Thoracic aorta (tissue), 2 donors: ENCODE measurements around the gene UVRAG. TPM values are rescaled to one million over a fixed set of nuclear protein-coding genes. Genes with fewer than 3 reads are reported as not detected.

Experiments
- ATAC-seq: fragments of 150-250 bp; one replicate; pipeline ENCODE4 v1.8.0; 2017; ENCODE audit warnings: low read depth; ENCODE audit not compliant: insufficient number of reproducible peaks, low FRiP score
- DNase-seq: peaks from one replicate; pipeline ENCODE4 v3.0.0-alpha.2; 2020; ENCODE audit warnings: low spot score
- H3K27ac ChIP-seq, 2 donors: fragments of 200-600 bp; sonication (generic); 1 replicate in 1 of 2; 2 replicates in 1 of 2; pipeline ENCODE4 v1.5.1; 2016; ENCODE audit warnings: mild to moderate bottlenecking in 2 of 2, moderate library complexity in 2 of 2
- H3K27me3 ChIP-seq: fragments of 200-600 bp; sonication (generic); replicated peaks from 2 replicates; pipeline ENCODE4 v1.6.0; 2016; ENCODE audit warnings: mild to moderate bottlenecking; ENCODE audit not compliant: insufficient read depth
- H3K36me3 ChIP-seq: fragments of 200-600 bp; sonication (generic); one replicate; pipeline ENCODE4 v1.5.1; 2016
- H3K4me1 ChIP-seq, 2 donors: fragments of 200-600 bp; sonication (generic); 1 replicate in 1 of 2; 2 replicates in 1 of 2; pipeline versions ENCODE4 v1.5.1 to v1.6.0; 2016; ENCODE audit warnings: low read depth in 2 of 2, mild to moderate bottlenecking in 1 of 2; ENCODE audit not compliant: control insufficient read depth in 1 of 2
- H3K4me3 ChIP-seq: fragments of 200-600 bp; sonication (generic); 2 replicates; pipeline ENCODE4 v1.5.1; 2016; ENCODE audit warnings: mild to moderate bottlenecking
- H3K9me3 ChIP-seq: fragments of 200-600 bp; sonication (generic); 2 replicates; pipeline ENCODE4 v1.5.1; 2016
- total RNA-seq, 2 donors: library from RNA; depleted of rRNA; stranded (reverse); fragments of >200 nt; gene quantifications; one replicate each; pipeline versions ENCODE4 v1.1.0 to v1.2.3, GENCODE V29; 2016
- TF ChIP-seq, protein P1 (sequence below): fragments of 200-600 bp; sonication (generic); IDR thresholded peaks from one replicate; pipeline ENCODE4 v1.5.1; 2019; ENCODE audit warnings: antibody characterized with exemption

The UVRAG gene
- total RNA-seq, 2 donors from 2014 or later, result 20.4 to 27.7 TPM

DNA sequence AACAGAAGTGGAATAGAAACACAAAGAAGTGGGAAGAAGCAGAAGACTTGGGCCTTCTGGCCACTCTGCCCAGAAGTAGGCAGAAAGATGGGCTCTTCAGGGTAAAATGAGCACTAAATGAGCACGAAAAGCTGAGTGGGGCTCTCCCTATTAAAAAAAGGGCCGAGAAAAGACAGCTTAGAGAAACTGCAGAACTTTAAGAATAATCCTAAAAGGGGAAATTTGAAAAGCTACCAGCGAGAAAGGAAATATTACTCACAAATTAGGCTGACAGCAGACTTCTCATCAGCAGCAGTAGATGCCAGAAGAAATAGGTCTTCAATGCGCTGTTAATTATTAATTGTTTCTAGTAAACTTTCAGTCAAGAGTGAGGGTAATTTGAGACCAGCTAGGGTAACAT is 78.2 kb downstream of the UVRAG start:
- TF ChIP-seq, protein P1, sequence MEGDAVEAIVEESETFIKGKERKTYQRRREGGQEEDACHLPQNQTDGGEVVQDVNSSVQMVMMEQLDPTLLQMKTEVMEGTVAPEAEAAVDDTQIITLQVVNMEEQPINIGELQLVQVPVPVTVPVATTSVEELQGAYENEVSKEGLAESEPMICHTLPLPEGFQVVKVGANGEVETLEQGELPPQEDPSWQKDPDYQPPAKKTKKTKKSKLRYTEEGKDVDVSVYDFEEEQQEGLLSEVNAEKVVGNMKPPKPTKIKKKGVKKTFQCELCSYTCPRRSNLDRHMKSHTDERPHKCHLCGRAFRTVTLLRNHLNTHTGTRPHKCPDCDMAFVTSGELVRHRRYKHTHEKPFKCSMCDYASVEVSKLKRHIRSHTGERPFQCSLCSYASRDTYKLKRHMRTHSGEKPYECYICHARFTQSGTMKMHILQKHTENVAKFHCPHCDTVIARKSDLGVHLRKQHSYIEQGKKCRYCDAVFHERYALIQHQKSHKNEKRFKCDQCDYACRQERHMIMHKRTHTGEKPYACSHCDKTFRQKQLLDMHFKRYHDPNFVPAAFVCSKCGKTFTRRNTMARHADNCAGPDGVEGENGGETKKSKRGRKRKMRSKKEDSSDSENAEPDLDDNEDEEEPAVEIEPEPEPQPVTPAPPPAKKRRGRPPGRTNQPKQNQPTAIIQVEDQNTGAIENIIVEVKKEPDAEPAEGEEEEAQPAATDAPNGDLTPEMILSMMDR, result no peak
- Histone ChIP-seq H3K27ac (no peak overlapping the region), H3K4me1 (no peaks in the 10 kb centered on the region), H3K36me3 (peaks cover 6% of the 10 kb centered on the region), H3K9me3 (no peaks in the 10 kb centered on the region), H3K4me3 (no peak overlapping the region), H3K27me3 (no peaks in the 10 kb centered on the region)
- no peak for DNase-seq
- ATAC-seq, result no peak

DNA sequence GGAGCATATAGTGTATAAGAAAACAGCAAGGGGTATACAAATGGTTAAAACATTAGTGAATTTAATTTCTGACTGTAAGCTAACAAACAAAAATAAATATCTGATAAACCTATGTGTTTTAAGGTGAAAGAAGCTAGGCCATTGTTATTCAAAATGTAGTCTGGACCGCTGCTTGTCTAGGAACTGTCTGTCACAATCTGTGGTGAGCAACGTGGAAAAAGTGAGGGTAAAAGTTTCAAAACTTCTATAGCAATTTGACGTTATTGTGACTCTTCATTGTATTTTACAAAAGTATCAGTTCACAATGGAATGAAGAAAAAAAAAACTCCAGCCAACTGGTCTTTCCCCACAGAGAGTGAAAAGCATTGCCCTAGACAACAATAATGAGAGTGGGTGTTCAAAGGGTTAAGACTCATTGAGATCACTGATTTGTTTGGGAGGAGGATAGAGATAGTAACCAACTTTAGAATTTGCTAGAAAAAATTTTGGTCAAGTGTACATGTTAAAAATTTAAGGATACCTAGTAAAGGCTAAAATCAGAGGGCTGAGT is 79.1 kb downstream of the UVRAG start:
- no peak overlapping the region for H3K27ac ChIP-seq
- H3K36me3 ChIP-seq, result peaks cover 6% of the 10 kb centered on the region
- no peaks in the 10 kb centered on the region for H3K27me3 ChIP-seq
- no peak overlapping the region for H3K4me3 ChIP-seq
- no peak for DNase-seq
- ATAC-seq, result no peak
- H3K9me3 ChIP-seq, result no peaks in the 10 kb centered on the region
- TF ChIP-seq, protein P1, result no peak
- H3K4me1 ChIP-seq, result no peaks in the 10 kb centered on the region

DNA sequence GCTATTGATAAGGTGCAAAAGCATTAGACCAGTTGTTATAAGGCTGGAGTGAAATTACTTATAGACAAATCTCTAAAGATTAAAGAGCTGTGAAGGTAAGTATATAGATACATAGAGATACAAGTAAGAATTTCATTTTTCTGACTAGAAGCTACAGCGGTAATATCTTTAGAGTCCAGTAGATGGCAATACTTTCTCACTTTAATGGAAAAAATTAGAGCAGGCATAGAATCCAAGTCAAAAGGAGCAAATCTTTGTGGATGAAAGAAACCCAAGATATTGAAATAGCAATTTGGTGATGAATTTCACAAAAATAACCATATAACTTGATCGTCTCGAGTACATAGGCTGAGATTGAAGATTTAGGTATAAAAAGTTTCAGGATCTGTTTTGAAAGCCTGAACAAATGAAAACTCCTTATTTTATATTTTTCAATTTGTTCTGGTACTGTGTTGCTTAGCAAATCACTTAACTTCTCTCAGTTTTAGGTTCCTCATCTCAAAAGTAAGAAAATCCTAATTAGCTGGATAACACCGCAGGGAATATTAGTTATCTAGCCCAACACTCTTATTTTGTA is 81.9 kb downstream of the UVRAG start:
- no peak overlapping the region for H3K27ac ChIP-seq
- TF ChIP-seq, protein P1, result peak; percentile 71
- H3K9me3 ChIP-seq, result no peaks in the 10 kb centered on the region
- no peaks in the 10 kb centered on the region for H3K27me3 ChIP-seq
- ATAC-seq (no peak), DNase-seq (no peak)
- no peak overlapping the region for H3K4me3 ChIP-seq
- no peaks in the 10 kb centered on the region for H3K36me3 ChIP-seq
- H3K4me1 ChIP-seq, result peaks cover 0 to 6% of the 10 kb centered on the region in 2 donors

DNA sequence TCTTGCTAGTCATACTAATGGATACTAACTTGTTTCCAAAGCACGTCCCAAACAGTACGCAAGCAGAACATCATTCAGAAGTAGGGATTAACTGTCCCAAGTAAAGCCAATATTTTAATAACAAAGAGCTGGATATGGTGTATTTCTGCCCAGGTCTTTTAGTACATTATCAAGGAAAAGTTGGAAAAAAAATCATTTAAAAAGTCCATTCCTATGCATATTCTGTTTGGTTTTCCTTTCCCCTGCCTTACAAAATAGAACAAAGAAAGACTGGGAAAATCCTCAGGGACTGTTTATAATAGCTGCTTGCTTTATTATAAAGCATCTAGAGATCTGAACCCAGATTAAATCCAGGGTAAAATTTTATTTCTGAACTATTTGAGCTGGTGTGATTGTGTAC is 83.9 kb downstream of the UVRAG start:
- peaks cover 0 to 6% of the 10 kb centered on the region in 2 donors for H3K4me1 ChIP-seq
- H3K4me3 ChIP-seq, result no peak overlapping the region
- DNase-seq, result no peak
- ATAC-seq, result no peak
- TF ChIP-seq, protein P1, result no peak
- no peak overlapping the region for H3K27ac ChIP-seq
- H3K9me3 ChIP-seq, result no peaks in the 10 kb centered on the region
- H3K27me3 ChIP-seq, result no peaks in the 10 kb centered on the region
- no peaks in the 10 kb centered on the region for H3K36me3 ChIP-seq

DNA sequence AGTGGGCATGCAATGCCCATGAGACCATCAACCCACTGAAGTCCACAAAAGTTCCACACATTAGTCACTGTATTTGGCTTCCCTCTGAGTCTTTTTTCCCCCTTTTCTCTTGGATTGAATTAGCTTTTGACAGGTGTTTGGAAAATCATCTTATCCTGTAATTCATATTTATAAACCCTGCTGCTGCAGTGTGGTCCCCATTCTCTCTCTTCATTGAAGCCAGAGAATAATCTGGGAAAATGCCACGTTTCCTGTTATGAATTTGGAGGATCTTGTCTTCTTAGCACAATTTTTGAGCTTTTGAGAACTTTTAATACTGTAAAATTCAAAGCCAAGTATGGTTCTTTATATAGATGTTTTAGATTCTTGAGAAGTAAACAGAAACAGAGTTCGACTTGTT is 84.8 kb downstream of the UVRAG start:
- DNase-seq (no peak), ATAC-seq (no peak)
- Histone ChIP-seq H3K4me1 (peaks cover 0 to 6% of the 10 kb centered on the region in 2 donors), H3K36me3 (no peaks in the 10 kb centered on the region), H3K9me3 (no peaks in the 10 kb centered on the region), H3K27ac (no peak overlapping the region), H3K4me3 (no peak overlapping the region), H3K27me3 (no peaks in the 10 kb centered on the region)
- TF ChIP-seq, protein P1, result no peak
